GM18951 (cell line): Measurements from ENCODE around the gene MUC5B.

ENCODE experiments used
- POLR2A ChIP-seq: IDR thresholded peaks from 4 replicates; pipeline ENCODE4 v1.6.1; 2011; ENCODE audit warnings: mild to moderate bottlenecking; ENCODE audit not compliant: insufficient read length, insufficient read depth; ENCODE audit errors: extremely low read depth
- in situ Hi-C: fragments of 300-500 bp; cut with MboI; formaldehyde crosslinking; loops from one replicate; pipeline ENCODE4 v1.12.0; 2022; ENCODE audit warnings: low sequenced_read_pairs, mixed read lengths, inconsistent platforms; ENCODE audit not compliant: unreplicated experiment

Gene MUC5B

GRCh38 chr11:1232021-1232882 lies 9.4 kb downstream of the MUC5B start:
- in situ Hi-C loops = no loop called here

GRCh38 chr11:1232883-1233321 lies 10.0 kb downstream of the MUC5B start:
- TF ChIP-seq POLR2A = no peak
- in situ Hi-C loops = no loop called here

More at GRCh38 chr11:1232021-1232882, 9.4 kb downstream of the MUC5B start:
- TF ChIP-seq POLR2A = no peak

GRCh38 chr11:1233351-1234053 lies 10.6 kb downstream of the MUC5B start:
- TF ChIP-seq POLR2A = no peak
- in situ Hi-C loops = no loop called here

GRCh38 chr11:1234054-1234720 lies 11.3 kb downstream of the MUC5B start:
- TF ChIP-seq POLR2A = no peak
- in situ Hi-C loops = no loop called here

- no peak for TF ChIP-seq POLR2A
- in situ Hi-C loops = no loop called here
Measured at GRCh38 chr11:1234771-1235305, 12.0 kb downstream of the MUC5B start.

- no peak for TF ChIP-seq POLR2A
- in situ Hi-C loops = no loop called here
Measured at GRCh38 chr11:1235306-1235900, 12.5 kb downstream of the MUC5B start.

GRCh38 chr11:1235901-1236315 lies 13.0 kb downstream of the MUC5B start:
- in situ Hi-C loops = no loop called here
- TF ChIP-seq POLR2A = no peak

GRCh38 chr11:1236316-1237127 lies 13.7 kb downstream of the MUC5B start:
- TF ChIP-seq POLR2A = no peak
- in situ Hi-C loops = no loop called here

- in situ Hi-C loops = no loop called here
Measured at GRCh38 chr11:1237128-1237580, 14.3 kb downstream of the MUC5B start.

GRCh38 chr11:1237851-1238250 lies 15.0 kb downstream of the MUC5B start:
- no peak for TF ChIP-seq POLR2A
- in situ Hi-C loops = no loop called here

More at GRCh38 chr11:1237128-1237580, 14.3 kb downstream of the MUC5B start:
- TF ChIP-seq POLR2A = no peak

GRCh38 chr11:1238767-1239595 lies 16.1 kb downstream of the MUC5B start:
- in situ Hi-C loops = no loop called here
- no peak for TF ChIP-seq POLR2A
